K562 (cell line): ENCODE measurements around the gene SYMPK. TPM values are rescaled to one million over a fixed set of nuclear protein-coding genes. Genes with fewer than 3 reads are reported as not detected.
A peak's percentile ranks its signal among the peaks of the same experiment; 100 is the strongest.

Experiments used
- BCOR ChIP-seq: fragments of 450-650 bp; IDR thresholded peaks from 2 replicates; pipeline ENCODE4 v1.6.1; 2016
- DACH1 ChIP-seq: fragments of 450-650 bp; IDR thresholded peaks from 2 replicates; pipeline ENCODE4 v1.6.1; 2018; ENCODE audit not compliant: partially characterized antibody
- GATA2 ChIP-seq: sonication (generic); formaldehyde crosslinking; IDR thresholded peaks from 2 replicates; pipeline ENCODE4 v1.4.0; 2020; ENCODE audit warnings: mild to moderate bottlenecking, missing genetic modification reagents
- NR1H2 ChIP-seq: sonication (generic); formaldehyde crosslinking; IDR thresholded peaks from 2 replicates; pipeline ENCODE4 v1.4.0; 2020; ENCODE audit warnings: mild to moderate bottlenecking, missing genetic modification reagents
- POLR2G ChIP-seq: fragments of 200-400 bp; formaldehyde crosslinking; IDR thresholded peaks from 2 replicates; pipeline ENCODE4 v1.6.1; 2017; ENCODE audit warnings: low read depth, mild to moderate bottlenecking, antibody characterized with exemption, low read length, moderate library complexity
- RBFOX2 ChIP-seq: fragments of 200-400 bp; formaldehyde crosslinking; IDR thresholded peaks from 2 replicates; pipeline ENCODE4 v1.6.1; 2017; ENCODE audit warnings: low read depth, mild to moderate bottlenecking, low read length, moderate library complexity
- SP1 ChIP-seq: sonication (generic); formaldehyde crosslinking; IDR thresholded peaks from 2 replicates; pipeline ENCODE4 v1.8.1; 2022; ENCODE audit warnings: mild to moderate bottlenecking, missing genetic modification reagents
- THAP12 ChIP-seq: fragments of 250-450 bp; sonication (Bioruptor Pico); IDR thresholded peaks from 2 replicates; pipeline ENCODE4 v1.9.0; 2021; ENCODE audit warnings: mild to moderate bottlenecking, inconsistent platforms
- YY1 ChIP-seq, 3 experiments: IDR thresholded peaks; 2 replicates each; pipeline ENCODE4 v1.6.1; 2011; ENCODE audit warnings: low read length in 2 of 3, mild to moderate bottlenecking in 2 of 3, moderate library complexity in 2 of 3, borderline replicate concordance in 1 of 3, control low read depth in 1 of 3, low read depth in 1 of 3; ENCODE audit not compliant: insufficient read depth in 3 of 3, insufficient replicate concordance in 2 of 3, control insufficient read depth in 1 of 3, insufficient read length in 1 of 3; ENCODE audit errors: extremely low read depth in 1 of 3
- ZBTB11 ChIP-seq, 3 experiments: fragments of 200-800 bp in 1 of 3; fragments of 250-450 bp in 1 of 3; fragments of 450-650 bp in 1 of 3; sonication (Bioruptor Pico) in 1 of 3; sonication (Bioruptor generic) in 1 of 3; formaldehyde crosslinking in 1 of 3; IDR thresholded peaks; 2 replicates each; pipeline versions ENCODE4 v1.6.1 to v1.8.0; 2016 to 2022; ENCODE audit warnings: mild to moderate bottlenecking in 2 of 3, missing genetic modification characterization in 2 of 3, missing compliant biosample characterization in 1 of 3, moderate library complexity in 1 of 3
- ZNF146 ChIP-seq: IDR thresholded peaks from one replicate; pipeline ENCODE4 v1.6.1; 2018; ENCODE audit warnings: missing compliant biosample characterization; ENCODE audit not compliant: unreplicated experiment
- ZNF75A ChIP-seq: fragments of 450-650 bp; formaldehyde crosslinking; IDR thresholded peaks from 2 replicates; pipeline ENCODE4 v1.4.0; 2020; ENCODE audit warnings: mild to moderate bottlenecking
- polyA plus RNA-seq, 8 experiments: library from polyadenylated mRNA; depleted of rRNA in 4 of 8; stranded (reverse) in 5 of 8; unstranded in 3 of 8; fragments of >200 nt; fragmentation: Nextera tagmentation in 2 of 8; fragmentation: Illumina TruSeq in 1 of 8; extraction: Ambion mirVana in 2 of 8; extraction: Trizol in 1 of 8; gene quantifications; 2 replicates each; pipeline versions ENCODE4 v1.2.1 to v1.2.3, GENCODE V29; 2011 to 2014; ENCODE audit warnings: inconsistent platforms in 1 of 8, missing spikeins in 1 of 8
- total RNA-seq, 7 experiments: library from RNA; depleted of rRNA in 6 of 7; stranded (reverse); fragments of >200 nt in 6 of 7; fragmentation: Illumina TruSeq in 2 of 7; extraction: Trizol in 2 of 7; gene quantifications; 2 replicates each; pipeline versions ENCODE4 v1.2.1 to v1.2.3, GENCODE V29; 2011 to 2021; ENCODE audit warnings: low replicate concordance in 1 of 7
- TF ChIP-seq, protein P1 (sequence below), 2 experiments: fragments of 250-450 bp in 1 of 2; fragments of 450-650 bp in 1 of 2; sonication (Bioruptor Pico) in 1 of 2; IDR thresholded peaks; 2 replicates each; pipeline versions ENCODE4 v1.6.1 to v1.8.0; 2016 to 2021; ENCODE audit warnings: mild to moderate bottlenecking in 2 of 2, moderate library complexity in 2 of 2, missing compliant biosample characterization in 1 of 2, missing genetic modification characterization in 1 of 2
- TF ChIP-seq, protein P2 (sequence below): sonication (generic); formaldehyde crosslinking; IDR thresholded peaks from 2 replicates; pipeline ENCODE4 v1.4.0; 2020; ENCODE audit warnings: mild to moderate bottlenecking, missing genetic modification reagents
- TF ChIP-seq, protein P3 (sequence below), 2 experiments: fragments of 450-650 bp; IDR thresholded peaks; 2 replicates each; pipeline ENCODE4 v1.6.1; 2016

The SYMPK gene
- total and polyA plus RNA-seq, 9 of the 15 experiments (the other 6 are each of a cell fraction or from before 2014, with no cell fraction given): 0.73 to 95.5 (median 58.4) TPM

DNA sequence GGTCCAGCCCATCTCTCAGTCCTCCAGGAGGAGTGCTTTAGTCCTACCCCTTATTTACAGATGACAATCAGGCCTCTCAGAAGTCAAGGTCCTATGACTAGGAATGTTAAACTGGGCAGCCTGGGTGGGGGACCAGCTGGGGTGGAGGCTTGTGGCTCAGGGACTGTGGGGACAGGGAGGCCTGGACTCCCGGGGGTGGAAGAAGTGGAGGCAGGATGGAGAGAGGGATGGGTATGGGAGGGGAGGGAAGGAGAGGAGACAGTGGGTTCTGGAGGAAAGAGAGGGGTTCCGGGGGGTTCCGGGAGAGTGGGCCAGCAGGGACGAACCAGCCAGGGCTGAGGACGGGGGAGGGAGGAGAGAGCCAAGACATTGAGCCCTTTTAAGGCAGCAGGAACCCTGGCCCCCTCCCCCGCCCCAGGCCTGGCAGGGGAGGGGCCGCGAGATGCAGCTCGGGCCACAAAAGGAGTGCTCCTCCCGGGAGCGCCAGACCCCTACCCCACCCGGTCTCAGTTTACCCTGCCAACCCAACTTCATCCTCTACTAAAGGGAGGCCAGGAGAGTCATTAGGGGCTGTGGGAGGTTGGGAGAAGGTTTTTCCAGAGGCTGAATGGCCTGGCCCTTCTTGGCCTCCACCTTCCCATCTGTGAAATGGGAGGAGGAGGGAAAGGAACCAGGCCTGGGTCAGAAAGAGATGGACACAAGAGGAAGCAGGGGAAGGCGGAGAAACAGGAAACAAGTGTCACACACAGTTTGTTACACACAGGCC, 82.3 kb downstream of the SYMPK start (continued):
- no peak for TF ChIP-seq ZBTB11 (CRISPR knock-in tag; IDR thresholded peaks at IDR 0.05)
- TF ChIP-seq, protein P1, sequence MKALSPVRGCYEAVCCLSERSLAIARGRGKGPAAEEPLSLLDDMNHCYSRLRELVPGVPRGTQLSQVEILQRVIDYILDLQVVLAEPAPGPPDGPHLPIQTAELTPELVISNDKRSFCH (CRISPR knock-in tag; IDR thresholded peaks at IDR 0.05): no peak
- TF ChIP-seq, protein P1 (tag; IDR thresholded peaks at IDR 0.05): no peak
- TF ChIP-seq, protein P2, sequence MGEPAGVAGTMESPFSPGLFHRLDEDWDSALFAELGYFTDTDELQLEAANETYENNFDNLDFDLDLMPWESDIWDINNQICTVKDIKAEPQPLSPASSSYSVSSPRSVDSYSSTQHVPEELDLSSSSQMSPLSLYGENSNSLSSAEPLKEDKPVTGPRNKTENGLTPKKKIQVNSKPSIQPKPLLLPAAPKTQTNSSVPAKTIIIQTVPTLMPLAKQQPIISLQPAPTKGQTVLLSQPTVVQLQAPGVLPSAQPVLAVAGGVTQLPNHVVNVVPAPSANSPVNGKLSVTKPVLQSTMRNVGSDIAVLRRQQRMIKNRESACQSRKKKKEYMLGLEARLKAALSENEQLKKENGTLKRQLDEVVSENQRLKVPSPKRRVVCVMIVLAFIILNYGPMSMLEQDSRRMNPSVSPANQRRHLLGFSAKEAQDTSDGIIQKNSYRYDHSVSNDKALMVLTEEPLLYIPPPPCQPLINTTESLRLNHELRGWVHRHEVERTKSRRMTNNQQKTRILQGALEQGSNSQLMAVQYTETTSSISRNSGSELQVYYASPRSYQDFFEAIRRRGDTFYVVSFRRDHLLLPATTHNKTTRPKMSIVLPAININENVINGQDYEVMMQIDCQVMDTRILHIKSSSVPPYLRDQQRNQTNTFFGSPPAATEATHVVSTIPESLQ (CRISPR knock-in tag): no peak
- TF ChIP-seq THAP12 (CRISPR knock-in tag): 0 out of 2 replicates have a peak, but pooled peaks have one; percentile 21
- no peak for TF ChIP-seq YY1 (IDR thresholded peaks at IDR 0.05; ENCODE audit: borderline replicate concordance in 1 of 3, control insufficient read depth in 1 of 3, extremely low read depth in 1 of 3, insufficient read depth in 3 of 3, insufficient read length in 1 of 3, insufficient replicate concordance in 2 of 3, low read depth in 1 of 3, low read length in 2 of 3)
- TF ChIP-seq RBFOX2: no peak
- no peak for TF ChIP-seq ZNF146 (CRISPR knock-in tag)
- no peak for TF ChIP-seq NR1H2
- peak; percentile 95 for TF ChIP-seq BCOR
- peak; percentile 6 for TF ChIP-seq DACH1
- no peak; the same call in 1 of the 2 replicates for TF ChIP-seq SP1 (CRISPR knock-in tag)
- no peak for TF ChIP-seq GATA2 (CRISPR knock-in tag)
- TF ChIP-seq ZNF75A (CRISPR knock-in tag): no peak
- 0 out of 2 replicates have a peak, but pooled peaks have one; percentile 37 for TF ChIP-seq POLR2G
- TF ChIP-seq, protein P3, sequence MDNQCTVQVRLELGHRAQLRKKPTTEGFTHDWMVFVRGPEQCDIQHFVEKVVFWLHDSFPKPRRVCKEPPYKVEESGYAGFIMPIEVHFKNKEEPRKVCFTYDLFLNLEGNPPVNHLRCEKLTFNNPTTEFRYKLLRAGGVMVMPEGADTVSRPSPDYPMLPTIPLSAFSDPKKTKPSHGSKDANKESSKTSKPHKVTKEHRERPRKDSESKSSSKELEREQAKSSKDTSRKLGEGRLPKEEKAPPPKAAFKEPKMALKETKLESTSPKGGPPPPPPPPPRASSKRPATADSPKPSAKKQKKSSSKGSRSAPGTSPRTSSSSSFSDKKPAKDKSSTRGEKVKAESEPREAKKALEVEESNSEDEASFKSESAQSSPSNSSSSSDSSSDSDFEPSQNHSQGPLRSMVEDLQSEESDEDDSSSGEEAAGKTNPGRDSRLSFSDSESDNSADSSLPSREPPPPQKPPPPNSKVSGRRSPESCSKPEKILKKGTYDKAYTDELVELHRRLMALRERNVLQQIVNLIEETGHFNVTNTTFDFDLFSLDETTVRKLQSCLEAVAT (IDR thresholded peaks at IDR 0.05): 0 out of 4 replicates have a peak, but pooled peaks of 1 of the 2 experiments have one; percentile 20
